Measurements from ENCODE around the gene LYZ. TPM values are rescaled to one million over a fixed set of nuclear protein-coding genes. Genes with fewer than 3 reads are reported as not detected.

Gene LYZ
- total RNA-seq, 2 donors from 2014 or later = 18.8 to 118 TPM

- intact Hi-C loops (cut with DNase I) = no loop called here
- no peak for DNase-seq
- Histone ChIP-seq H3K27ac (peak overlapping the region in 3 of 4 donors; percentile 75 to 94 (median 84)), H3K9me3 (no peaks in the 10 kb centered on the region), H3K4me3 (no peak overlapping the region), H3K27me3 (no peaks in the 10 kb centered on the region), H3K36me3 (replicated peaks in 1 of 2; ENCODE audit: insufficient read depth in 1 of 2, low read depth in 2 of 2) (no peaks in the 10 kb centered on the region), H3K4me1 (peaks cover 74% of the 10 kb centered on the region)
- TF ChIP-seq POLR2A (IDR thresholded peaks at IDR 0.05) = no peak
- TF ChIP-seq, protein P1, sequence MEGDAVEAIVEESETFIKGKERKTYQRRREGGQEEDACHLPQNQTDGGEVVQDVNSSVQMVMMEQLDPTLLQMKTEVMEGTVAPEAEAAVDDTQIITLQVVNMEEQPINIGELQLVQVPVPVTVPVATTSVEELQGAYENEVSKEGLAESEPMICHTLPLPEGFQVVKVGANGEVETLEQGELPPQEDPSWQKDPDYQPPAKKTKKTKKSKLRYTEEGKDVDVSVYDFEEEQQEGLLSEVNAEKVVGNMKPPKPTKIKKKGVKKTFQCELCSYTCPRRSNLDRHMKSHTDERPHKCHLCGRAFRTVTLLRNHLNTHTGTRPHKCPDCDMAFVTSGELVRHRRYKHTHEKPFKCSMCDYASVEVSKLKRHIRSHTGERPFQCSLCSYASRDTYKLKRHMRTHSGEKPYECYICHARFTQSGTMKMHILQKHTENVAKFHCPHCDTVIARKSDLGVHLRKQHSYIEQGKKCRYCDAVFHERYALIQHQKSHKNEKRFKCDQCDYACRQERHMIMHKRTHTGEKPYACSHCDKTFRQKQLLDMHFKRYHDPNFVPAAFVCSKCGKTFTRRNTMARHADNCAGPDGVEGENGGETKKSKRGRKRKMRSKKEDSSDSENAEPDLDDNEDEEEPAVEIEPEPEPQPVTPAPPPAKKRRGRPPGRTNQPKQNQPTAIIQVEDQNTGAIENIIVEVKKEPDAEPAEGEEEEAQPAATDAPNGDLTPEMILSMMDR (IDR thresholded peaks at IDR 0.05) = no peak
- ATAC-seq = no peak
Observed at GRCh38 chr12:69338936-69339335, 9.2 kb upstream of the LYZ start.

- ATAC-seq = peak; percentile 85
Observed at GRCh38 chr12:69339999-69340398, 8.2 kb upstream of the LYZ start.

GRCh38 chr12:69341328-69341727, 6.9 kb upstream of the LYZ start:
- Histone ChIP-seq H3K27me3 (no peaks in the 10 kb centered on the region), H3K27ac (peak overlapping the region; percentile 75 to 94 (median 84)), H3K4me1 (peaks cover 89% of the 10 kb centered on the region), H3K36me3 (replicated peaks in 1 of 2; ENCODE audit: insufficient read depth in 1 of 2, low read depth in 2 of 2) (no peaks in the 10 kb centered on the region), H3K9me3 (no peaks in the 10 kb centered on the region), H3K4me3 (no peak overlapping the region)
- WGBS, 2 donors = 61 to 77% methylated on average over 5 of the region's 5 CpGs
- ATAC-seq (no peak), DNase-seq (peak in 1 of 4 donors; percentile 43)
- no peak for TF ChIP-seq POLR2A (IDR thresholded peaks at IDR 0.05)
- TF ChIP-seq, protein P1 (IDR thresholded peaks at IDR 0.05) = no peak
- intact Hi-C loops (cut with DNase I) = no loop called here

More at GRCh38 chr12:69339999-69340398, 8.2 kb upstream of the LYZ start:
- no peaks in the 10 kb centered on the region for H3K9me3 ChIP-seq
- H3K4me1 ChIP-seq = peaks cover 80% of the 10 kb centered on the region
- no peaks in the 10 kb centered on the region for H3K36me3 ChIP-seq (replicated peaks in 1 of 2; ENCODE audit: insufficient read depth in 1 of 2, low read depth in 2 of 2)
- DNase-seq = peak; percentile 54 to 81 (median 70)
- H3K27me3 ChIP-seq = no peaks in the 10 kb centered on the region
- peak overlapping the region; percentile 75 to 94 (median 84) for H3K27ac ChIP-seq
- WGBS, 2 donors = 11 to 13% methylated on average over 2 of the region's 2 CpGs
- H3K4me3 ChIP-seq = no peak overlapping the region
- intact Hi-C loops (cut with DNase I) = no loop called here
- TF ChIP-seq, protein P1 (IDR thresholded peaks at IDR 0.05) = no peak
- TF ChIP-seq POLR2A (IDR thresholded peaks at IDR 0.05) = peak in 1 of 3 donors; percentile 18

DNA sequence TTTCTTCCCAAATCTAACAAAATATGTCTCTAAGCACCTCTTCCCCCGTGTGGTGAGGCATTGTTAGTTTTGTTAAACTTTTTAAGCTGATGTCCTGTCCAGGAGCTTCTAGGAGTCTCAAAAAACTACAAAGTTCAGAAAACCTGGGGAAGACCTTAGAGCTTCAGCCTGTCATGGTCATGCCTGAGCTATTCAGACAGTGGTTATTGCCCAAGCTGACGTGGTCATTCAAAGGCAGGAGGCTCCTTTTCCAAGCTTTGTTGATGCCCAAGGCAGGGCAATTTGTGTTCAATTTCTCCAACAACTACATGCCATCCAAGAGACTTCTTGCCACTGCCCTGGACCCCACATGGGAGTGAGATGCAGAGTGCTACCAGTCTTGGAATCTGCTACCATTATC, 5.8 kb upstream of the LYZ start:
- Histone ChIP-seq H3K27ac (peak overlapping the region; percentile 19 to 94 (median 80)), H3K4me1 (peaks cover 92% of the 10 kb centered on the region), H3K9me3 (no peaks in the 10 kb centered on the region), H3K36me3 (replicated peaks in 1 of 2; ENCODE audit: insufficient read depth in 1 of 2, low read depth in 2 of 2) (no peaks in the 10 kb centered on the region), H3K27me3 (no peaks in the 10 kb centered on the region), H3K4me3 (no peak overlapping the region)
- intact Hi-C loops (cut with DNase I) = no loop called here
- WGBS, 2 donors = 72 to 73% methylated on average over 2 of the region's 2 CpGs
- DNase-seq (no peak), ATAC-seq (no peak)
- TF ChIP-seq, protein P1 (IDR thresholded peaks at IDR 0.05) = no peak
- no peak for TF ChIP-seq POLR2A (IDR thresholded peaks at IDR 0.05)

DNA sequence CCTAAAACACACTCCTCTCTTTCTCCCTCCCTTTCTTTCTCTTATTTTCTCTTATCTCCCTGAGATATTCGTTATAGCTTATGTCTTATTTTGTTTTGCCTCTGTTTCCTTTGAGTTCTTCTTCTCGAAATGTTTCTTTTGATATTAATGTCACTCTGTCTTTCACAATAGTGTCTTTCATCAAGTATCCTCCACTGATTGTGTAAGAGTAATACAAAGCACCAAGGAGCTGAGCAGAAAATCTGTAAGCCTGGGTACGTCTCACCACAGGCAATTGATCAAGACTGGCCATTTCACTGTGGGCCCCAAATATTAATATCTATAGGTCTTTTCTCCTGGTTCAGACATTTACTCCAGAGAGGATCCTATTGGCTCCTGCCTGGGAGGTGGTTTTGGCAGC, 4.8 kb upstream of the LYZ start:
- Histone ChIP-seq H3K4me1 (peaks cover 90% of the 10 kb centered on the region), H3K9me3 (no peaks in the 10 kb centered on the region), H3K36me3 (replicated peaks in 1 of 2; ENCODE audit: insufficient read depth in 1 of 2, low read depth in 2 of 2) (no peaks in the 10 kb centered on the region), H3K4me3 (no peak overlapping the region), H3K27ac (peak overlapping the region; percentile 28 to 94 (median 80)), H3K27me3 (no peaks in the 10 kb centered on the region)
- ATAC-seq = no peak
- WGBS, 2 donors = 49 to 52% methylated on average over 3 of the region's 3 CpGs
- intact Hi-C loops (cut with DNase I) = no loop called here
- no peak for DNase-seq
- TF ChIP-seq, protein P1 (IDR thresholded peaks at IDR 0.05) = no peak
- TF ChIP-seq POLR2A (IDR thresholded peaks at IDR 0.05) = no peak

All from body of pancreas (tissue), 4 donors.